ENCODE results near the gene SUCO. TPM values are rescaled to one million over a fixed set of nuclear protein-coding genes. Genes with fewer than 3 reads are reported as not detected.

Gene SUCO
- total RNA-seq, 3 donors from 2014 or later (not counting 1 experiment from before 2014, with no cell fraction given) = 86.0 to 97.5 (median 96.0) TPM

GRCh38 chr1:172661107-172661506, 128.2 kb downstream of the SUCO start:
- peaks cover 36% of the 10 kb centered on the region for H3K36me3 Mint-ChIP-seq
- H3K27ac ChIP-seq (ENCODE audit: low read length) = peak overlapping the region; percentile 51
- peak overlapping the region; percentile 92 for H3K4me3 Mint-ChIP-seq
- ATAC-seq (peak; percentile 18 to 39 (median 32)), DNase-seq (peak in 1 of 2 donors; percentile 38)
- intact Hi-C loops (cut with micrococcal nuclease) = loop anchor here (1.0 to 10.0 kb wide), 3 partner anchors 9 to 1176 kb away; partner anchors contain the start of genes PRRC2C and SUCO
- peaks cover 31% of the 10 kb centered on the region for H3K4me1 ChIP-seq (ENCODE audit: control insufficient read depth, insufficient read depth, low read length)
- no peaks in the 10 kb centered on the region for H3K9me3 Mint-ChIP-seq
- peak overlapping the region; percentile 98 for H3K27ac Mint-ChIP-seq
- no peaks in the 10 kb centered on the region for H3K27me3 Mint-ChIP-seq (ENCODE audit: low read depth in 2 of 2)
- peaks cover 75 to 80% of the 10 kb centered on the region in 2 donors for H3K4me1 Mint-ChIP-seq
- H3K9me3 ChIP-seq (ENCODE audit: control insufficient read depth, insufficient read depth, low read length) = no peaks in the 10 kb centered on the region
- peak overlapping the region; percentile 72 for H3K4me3 ChIP-seq (ENCODE audit: low read length)
- no peaks in the 10 kb centered on the region for H3K27me3 ChIP-seq (ENCODE audit: control insufficient read depth, insufficient read depth, low read length)
- 40% methylated on average over 2 of the region's 3 CpGs for WGBS (ENCODE audit: insufficient coverage)
- H3K36me3 ChIP-seq (ENCODE audit: control insufficient read depth, insufficient read depth, low read length) = peaks cover 23% of the 10 kb centered on the region
- TF ChIP-seq CTCF (IDR thresholded peaks at IDR 0.05) = no peak

Other genes with a start within 250 kb of the SUCO start
- not detected for gene C1orf105, start 112.5 kb upstream of the SUCO start, total RNA-seq
- 10 to 100 TPM; 27.9 to 35.7 (median 30.4) TPM for gene PIGC, start 89.1 kb upstream of the SUCO start, total RNA-seq
- gene FASLG, start 126.0 kb downstream of the SUCO start, total RNA-seq = 10 to 100 TPM; 22.1 to 44.5 (median 24.1) TPM

Data from natural killer cell (primary cell).